Activated CD8-positive, alpha-beta memory T cell treated with anti-CD3 and anti-CD28 coated beads, Interleukin-2, amount 50 U/mL, for 4 hours (primary cell): ENCODE measurements around the gene UGT2B7.
"Not testable (repeated sequence)": the region's sequence is repeated elsewhere in the genome, so short reads cannot be mapped to it uniquely, and the experiment has no call there.

Source experiments
- DNase-seq: peaks from one replicate; pipeline ENCODE4 v3.0.0-alpha.2; 2020

UGT2B7 gene

GRCh38 chr4:69089388-69089787 is 6.9 kb upstream of the UGT2B7 start:
- no peak for DNase-seq

- no peak for DNase-seq
Observed at GRCh38 chr4:69092190-69092589, 4.1 kb upstream of the UGT2B7 start.

GRCh38 chr4:69092980-69093568 is 3.2 kb upstream of the UGT2B7 start:
- DNase-seq: no peak

- no peak for DNase-seq
Observed at GRCh38 chr4:69093681-69094080, 2.6 kb upstream of the UGT2B7 start.

- no peak for DNase-seq
Observed at GRCh38 chr4:69095301-69095731, 958 bp upstream of the UGT2B7 start.

- DNase-seq: no peak
Observed at GRCh38 chr4:69096810-69097209, 536 bp downstream of the UGT2B7 start.

- no peak for DNase-seq
Observed at GRCh38 chr4:69098470-69098869, 2.2 kb downstream of the UGT2B7 start.

- DNase-seq: no peak
Observed at GRCh38 chr4:69099910-69100309, 3.6 kb downstream of the UGT2B7 start.

- DNase-seq: not testable (repeated sequence)
Observed at GRCh38 chr4:69102668-69103067, 6.4 kb downstream of the UGT2B7 start.

- no peak for DNase-seq
Observed at GRCh38 chr4:69104719-69105275, 8.5 kb downstream of the UGT2B7 start.

- not testable (repeated sequence) for DNase-seq
Observed at GRCh38 chr4:69115151-69115850, 19.0 kb downstream of the UGT2B7 start.

- no peak for DNase-seq
Observed at GRCh38 chr4:69115851-69116213, 19.6 kb downstream of the UGT2B7 start.

GRCh38 chr4:69116645-69117321 is 20.5 kb downstream of the UGT2B7 start:
- DNase-seq: no peak

- DNase-seq: no peak
Observed at GRCh38 chr4:69120870-69121269, 24.6 kb downstream of the UGT2B7 start.

- DNase-seq: no peak
Observed at GRCh38 chr4:69122476-69122875, 26.2 kb downstream of the UGT2B7 start.

GRCh38 chr4:69124941-69125340 is 28.7 kb downstream of the UGT2B7 start:
- no peak for DNase-seq

- DNase-seq: no peak
Observed at GRCh38 chr4:69126024-69126423, 29.8 kb downstream of the UGT2B7 start.

- no peak for DNase-seq
Observed at GRCh38 chr4:69133993-69134392, 37.7 kb downstream of the UGT2B7 start.

- DNase-seq: no peak
Observed at GRCh38 chr4:69134471-69134870, 38.2 kb downstream of the UGT2B7 start.

GRCh38 chr4:69141320-69141719 is 45.0 kb downstream of the UGT2B7 start:
- DNase-seq: no peak

GRCh38 chr4:69147334-69147733 is 51.1 kb downstream of the UGT2B7 start:
- DNase-seq: no peak

- no peak for DNase-seq
Observed at GRCh38 chr4:69154021-69154420, 57.7 kb downstream of the UGT2B7 start.

GRCh38 chr4:69156913-69157312 is 60.6 kb downstream of the UGT2B7 start:
- DNase-seq: no peak
